ENCODE measurements around the gene CDH8.

Gene CDH8, protein sequence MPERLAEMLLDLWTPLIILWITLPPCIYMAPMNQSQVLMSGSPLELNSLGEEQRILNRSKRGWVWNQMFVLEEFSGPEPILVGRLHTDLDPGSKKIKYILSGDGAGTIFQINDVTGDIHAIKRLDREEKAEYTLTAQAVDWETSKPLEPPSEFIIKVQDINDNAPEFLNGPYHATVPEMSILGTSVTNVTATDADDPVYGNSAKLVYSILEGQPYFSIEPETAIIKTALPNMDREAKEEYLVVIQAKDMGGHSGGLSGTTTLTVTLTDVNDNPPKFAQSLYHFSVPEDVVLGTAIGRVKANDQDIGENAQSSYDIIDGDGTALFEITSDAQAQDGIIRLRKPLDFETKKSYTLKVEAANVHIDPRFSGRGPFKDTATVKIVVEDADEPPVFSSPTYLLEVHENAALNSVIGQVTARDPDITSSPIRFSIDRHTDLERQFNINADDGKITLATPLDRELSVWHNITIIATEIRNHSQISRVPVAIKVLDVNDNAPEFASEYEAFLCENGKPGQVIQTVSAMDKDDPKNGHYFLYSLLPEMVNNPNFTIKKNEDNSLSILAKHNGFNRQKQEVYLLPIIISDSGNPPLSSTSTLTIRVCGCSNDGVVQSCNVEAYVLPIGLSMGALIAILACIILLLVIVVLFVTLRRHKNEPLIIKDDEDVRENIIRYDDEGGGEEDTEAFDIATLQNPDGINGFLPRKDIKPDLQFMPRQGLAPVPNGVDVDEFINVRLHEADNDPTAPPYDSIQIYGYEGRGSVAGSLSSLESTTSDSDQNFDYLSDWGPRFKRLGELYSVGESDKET

DNA sequence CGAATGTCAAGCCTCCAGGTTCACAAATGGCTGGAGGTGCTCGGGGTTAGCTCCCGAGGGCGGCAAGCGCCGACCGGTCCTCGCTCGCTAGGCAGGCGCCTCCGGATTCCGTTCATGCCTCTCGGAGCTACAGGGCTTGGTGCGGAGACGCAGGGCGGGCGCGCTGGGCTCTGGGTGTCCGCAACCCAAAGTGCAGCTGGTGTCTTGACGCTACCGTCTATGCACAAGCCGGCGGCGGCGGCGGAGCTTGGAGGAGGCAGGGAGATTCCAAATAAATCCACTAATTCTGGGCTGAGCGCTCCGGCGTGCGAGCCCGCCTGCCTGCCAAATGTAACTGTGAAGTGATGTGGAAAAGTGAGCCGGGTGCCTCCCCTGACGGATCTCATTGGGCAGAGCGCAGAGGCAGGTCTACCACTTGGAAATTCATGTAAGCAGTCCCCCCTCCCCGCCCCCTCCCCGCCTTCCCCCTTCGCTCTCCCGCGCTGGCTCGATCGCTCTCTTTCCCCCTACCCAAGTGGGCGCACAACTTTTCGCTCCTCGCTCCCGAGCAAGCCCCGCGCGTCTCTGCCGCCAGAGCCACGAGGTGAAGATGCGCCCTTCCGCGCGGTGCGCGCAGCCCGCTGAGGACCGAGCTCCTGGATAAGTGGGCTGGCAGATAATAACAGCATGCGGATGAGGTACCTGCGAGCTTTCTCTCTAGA lies at the start of gene CDH8:
CDH8 (minus strand) TSS at position 338 of the 701 bp plus-strand sequence. CDS start 15,035 bp downstream, outside the sequence.
- H3K4me1 Mint-ChIP-seq: peaks cover 34% of the 10 kb centered on the region
- H3K27ac Mint-ChIP-seq: no peak within 1 kb of the TSS
- H3K4me3 Mint-ChIP-seq: peak within 1 kb of the TSS; percentile 87 to 93 (median 88)
- no peaks in the 10 kb centered on the region for H3K9me3 Mint-ChIP-seq
- H3K27me3 Mint-ChIP-seq (ENCODE audit: low read depth): peaks cover 89% of the 10 kb centered on the region
- TF ChIP-seq, protein P1, sequence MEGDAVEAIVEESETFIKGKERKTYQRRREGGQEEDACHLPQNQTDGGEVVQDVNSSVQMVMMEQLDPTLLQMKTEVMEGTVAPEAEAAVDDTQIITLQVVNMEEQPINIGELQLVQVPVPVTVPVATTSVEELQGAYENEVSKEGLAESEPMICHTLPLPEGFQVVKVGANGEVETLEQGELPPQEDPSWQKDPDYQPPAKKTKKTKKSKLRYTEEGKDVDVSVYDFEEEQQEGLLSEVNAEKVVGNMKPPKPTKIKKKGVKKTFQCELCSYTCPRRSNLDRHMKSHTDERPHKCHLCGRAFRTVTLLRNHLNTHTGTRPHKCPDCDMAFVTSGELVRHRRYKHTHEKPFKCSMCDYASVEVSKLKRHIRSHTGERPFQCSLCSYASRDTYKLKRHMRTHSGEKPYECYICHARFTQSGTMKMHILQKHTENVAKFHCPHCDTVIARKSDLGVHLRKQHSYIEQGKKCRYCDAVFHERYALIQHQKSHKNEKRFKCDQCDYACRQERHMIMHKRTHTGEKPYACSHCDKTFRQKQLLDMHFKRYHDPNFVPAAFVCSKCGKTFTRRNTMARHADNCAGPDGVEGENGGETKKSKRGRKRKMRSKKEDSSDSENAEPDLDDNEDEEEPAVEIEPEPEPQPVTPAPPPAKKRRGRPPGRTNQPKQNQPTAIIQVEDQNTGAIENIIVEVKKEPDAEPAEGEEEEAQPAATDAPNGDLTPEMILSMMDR (IDR thresholded peaks at IDR 0.05; ENCODE audit: unreplicated experiment in 3 of 3): no peak
- no peaks in the 10 kb centered on the region for H3K36me3 Mint-ChIP-seq (ENCODE audit: low read depth)

DNA sequence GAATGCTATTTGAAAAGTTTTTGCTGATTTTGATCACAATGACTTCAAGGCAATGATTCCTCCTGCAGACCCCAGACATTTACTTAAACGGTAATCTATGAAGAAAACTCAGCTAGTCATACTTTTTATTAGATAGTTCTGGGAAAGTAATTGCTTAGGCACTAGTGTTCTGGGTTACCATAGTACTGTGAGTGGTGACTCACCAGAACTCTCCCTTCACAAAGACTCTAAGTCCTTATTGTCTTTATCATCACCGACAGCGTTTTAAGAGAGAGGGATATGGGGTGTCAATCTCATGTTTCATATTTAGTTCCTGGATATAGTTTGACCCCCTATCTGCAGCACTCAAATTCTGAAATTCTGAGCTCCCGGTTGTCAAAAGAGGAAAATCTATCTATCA lies 43.0 kb upstream of the CDH8 start:
- Mint-ChIP-seq H3K27ac (no peak overlapping the region), H3K9me3 (no peaks in the 10 kb centered on the region), H3K4me3 (no peak overlapping the region), H3K27me3 (ENCODE audit: low read depth) (no peaks in the 10 kb centered on the region), H3K36me3 (ENCODE audit: low read depth) (no peaks in the 10 kb centered on the region), H3K4me1 (no peaks in the 10 kb centered on the region)
- TF ChIP-seq, protein P1 (IDR thresholded peaks at IDR 0.05; ENCODE audit: unreplicated experiment in 3 of 3): no peak

DNA sequence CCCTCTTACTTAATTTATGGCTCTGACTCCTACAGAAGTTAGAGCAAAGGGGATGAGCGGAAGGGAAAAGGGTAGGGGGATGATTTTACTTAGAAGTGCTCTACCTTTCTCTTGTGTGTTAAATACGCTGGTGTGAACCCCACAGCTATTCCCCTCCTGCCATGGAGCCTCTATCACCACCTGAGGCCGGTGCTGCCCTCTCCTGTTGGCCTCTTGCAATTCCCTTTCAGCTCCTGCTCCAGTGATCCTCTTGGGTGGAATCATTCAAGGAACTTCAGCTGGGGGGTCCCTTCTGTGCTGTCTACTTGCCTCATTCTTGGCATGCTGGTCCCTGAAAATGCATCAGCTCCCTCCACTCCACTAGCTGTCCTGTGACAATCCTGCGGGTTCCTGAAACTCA lies 41.8 kb upstream of the CDH8 start:
- no peaks in the 10 kb centered on the region for H3K27me3 Mint-ChIP-seq (ENCODE audit: low read depth)

DNA sequence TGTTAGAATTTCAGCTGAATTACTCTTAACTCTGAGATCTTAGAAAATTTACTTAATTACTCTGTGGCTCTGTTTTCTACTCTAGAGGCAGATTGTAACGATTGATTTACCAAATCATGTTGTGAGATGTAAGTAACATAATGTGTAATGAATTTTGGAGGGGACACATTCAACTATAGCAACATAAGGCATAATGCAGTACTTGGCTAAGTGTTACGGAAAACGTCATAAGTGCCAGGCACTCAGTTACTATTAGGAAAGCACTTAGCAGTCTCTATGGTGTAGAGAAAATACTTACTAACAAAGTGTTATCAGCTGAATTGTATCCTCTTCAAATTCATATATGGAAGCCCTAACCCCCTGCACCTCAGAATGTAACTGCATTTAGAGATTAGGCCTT lies 40.6 kb upstream of the CDH8 start:
- Mint-ChIP-seq H3K27ac (no peak overlapping the region), H3K4me1 (no peaks in the 10 kb centered on the region), H3K27me3 (ENCODE audit: low read depth) (no peaks in the 10 kb centered on the region), H3K4me3 (no peak overlapping the region), H3K36me3 (ENCODE audit: low read depth) (no peaks in the 10 kb centered on the region), H3K9me3 (no peaks in the 10 kb centered on the region)
- TF ChIP-seq, protein P1 (IDR thresholded peaks at IDR 0.05; ENCODE audit: unreplicated experiment in 3 of 3): no peak

More for the DNA sequence above, 41.8 kb upstream of the CDH8 start:
- TF ChIP-seq, protein P1 (IDR thresholded peaks at IDR 0.05; ENCODE audit: unreplicated experiment in 3 of 3): no peak
- H3K9me3 Mint-ChIP-seq: no peaks in the 10 kb centered on the region
- H3K4me3 Mint-ChIP-seq: no peak overlapping the region
- H3K36me3 Mint-ChIP-seq (ENCODE audit: low read depth): no peaks in the 10 kb centered on the region
- H3K27ac Mint-ChIP-seq: no peak overlapping the region
- no peaks in the 10 kb centered on the region for H3K4me1 Mint-ChIP-seq

DNA sequence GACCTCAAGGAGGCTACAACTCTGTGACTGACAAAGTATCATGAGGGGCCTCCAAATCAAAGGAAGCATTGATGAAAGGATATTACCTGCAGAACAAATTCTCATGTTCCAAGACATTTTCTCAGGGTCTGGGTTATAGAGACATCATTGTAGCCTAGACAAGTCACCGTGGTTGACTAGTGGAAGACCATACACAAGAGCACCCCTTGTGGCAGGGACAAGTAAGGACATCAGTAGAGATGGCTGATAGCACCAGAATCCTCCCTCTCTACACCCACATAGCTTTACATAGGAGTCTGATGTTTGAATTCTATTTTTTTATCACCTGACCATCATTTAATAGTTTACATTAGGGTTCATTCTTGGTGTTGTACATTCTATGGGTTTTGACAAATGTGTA lies 32.5 kb upstream of the CDH8 start:
- Mint-ChIP-seq H3K4me1 (no peaks in the 10 kb centered on the region), H3K36me3 (ENCODE audit: low read depth) (no peaks in the 10 kb centered on the region), H3K27ac (no peak overlapping the region), H3K4me3 (no peak overlapping the region), H3K27me3 (ENCODE audit: low read depth) (no peaks in the 10 kb centered on the region), H3K9me3 (no peaks in the 10 kb centered on the region)
- TF ChIP-seq, protein P1 (IDR thresholded peaks at IDR 0.05; ENCODE audit: unreplicated experiment in 3 of 3): no peak
